Amniotic stem cell (primary cell): ENCODE results near the gene KMT2A.
"Not testable (repeated sequence)": the region's sequence is repeated elsewhere in the genome, so short reads cannot be mapped to it uniquely, and the experiment has no call there.

Experiments used
- DNase-seq: peaks from one replicate; lab custom pipeline; 2025; lab: John Stamatoyannopoulos, UW

KMT2A gene

GRCh38 chr11:118533769-118534729 is 97.8 kb downstream of the KMT2A start:
- DNase-seq = no peak

- DNase-seq = no peak
Measured at GRCh38 chr11:118535261-118535660, 99.0 kb downstream of the KMT2A start.

GRCh38 chr11:118536726-118537125 is 100.4 kb downstream of the KMT2A start:
- no peak for DNase-seq

GRCh38 chr11:118537409-118537980 is 101.2 kb downstream of the KMT2A start:
- DNase-seq = no peak

GRCh38 chr11:118544010-118544646 is 107.8 kb downstream of the KMT2A start:
- no peak for DNase-seq

GRCh38 chr11:118544647-118545010 is 108.3 kb downstream of the KMT2A start:
- no peak for DNase-seq

- no peak for DNase-seq
Measured at GRCh38 chr11:118545533-118545932, 109.2 kb downstream of the KMT2A start.

- DNase-seq = no peak
Measured at GRCh38 chr11:118547132-118547531, 110.8 kb downstream of the KMT2A start.

GRCh38 chr11:118552341-118552740 is 116.0 kb downstream of the KMT2A start:
- no peak for DNase-seq

- DNase-seq = no peak
Measured at GRCh38 chr11:118560806-118561205, 124.5 kb downstream of the KMT2A start.

GRCh38 chr11:118565051-118565450 is 128.8 kb downstream of the KMT2A start:
- no peak for DNase-seq

- DNase-seq = no peak
Measured at GRCh38 chr11:118569670-118570069, 133.4 kb downstream of the KMT2A start.

- no peak for DNase-seq
Measured at GRCh38 chr11:118570787-118571186, 134.5 kb downstream of the KMT2A start.

GRCh38 chr11:118571701-118572060 is 135.4 kb downstream of the KMT2A start:
- not testable (repeated sequence) for DNase-seq

GRCh38 chr11:118572061-118572980 is 136.0 kb downstream of the KMT2A start, which contains the start of gene ARCN1:
Gene ARCN1, plus strand, starts transcription at chr11:118572409. Its CDS starts 139 bp downstream, at chr11:118572548.
- DNase-seq = peak; percentile 53

GRCh38 chr11:118572981-118573550 is 136.8 kb downstream of the KMT2A start:
- no peak for DNase-seq

GRCh38 chr11:118574636-118575035 is 138.3 kb downstream of the KMT2A start:
- no peak for DNase-seq
